PFSK-1 (cell line): ENCODE measurements around the gene ZNF740.

ENCODE experiments used
- POLR2AphosphoS5 ChIP-seq: IDR thresholded peaks from 2 replicates; pipeline ENCODE4 v1.6.1; 2012; ENCODE audit warnings: low read depth, mild to moderate bottlenecking, control low read depth, low read length, moderate library complexity
- TAF1 ChIP-seq: IDR thresholded peaks from 2 replicates; pipeline ENCODE4 v1.6.1; 2012; ENCODE audit warnings: low read length, control low read depth, borderline replicate concordance; ENCODE audit not compliant: insufficient read depth

GRCh38 chr12:53147181-53147580, 33.3 kb upstream of the ZNF740 start:
- TF ChIP-seq TAF1 (no peak), POLR2AphosphoS5 (no peak)
